GM10266 (cell line): ENCODE measurements around the gene PRKCH.
A peak's percentile ranks its signal among the peaks of the same experiment; 100 is the strongest.

Experiments
- DNase-seq: peaks from one replicate; pipeline ENCODE4 v3.0.0; 2012; ENCODE audit errors: extremely low spot score
- CTCF ChIP-seq: IDR thresholded peaks from 2 replicates; pipeline ENCODE4 v1.5.1; 2012; ENCODE audit warnings: mild to moderate bottlenecking, low read depth; ENCODE audit not compliant: control insufficient read depth, insufficient read depth; ENCODE audit errors: missing control alignments

The PRKCH gene

GRCh38 chr14:61288720-61289119 lies 32.7 kb upstream of the PRKCH start:
- TF ChIP-seq CTCF: no peak
- DNase-seq: no peak

- DNase-seq: no peak
- TF ChIP-seq CTCF: no peak
Observed at GRCh38 chr14:61290701-61291100, 30.7 kb upstream of the PRKCH start.

- no peak for TF ChIP-seq CTCF
Observed at GRCh38 chr14:61296151-61296550, 25.2 kb upstream of the PRKCH start.

GRCh38 chr14:61296719-61297502 lies 24.5 kb upstream of the PRKCH start:
- TF ChIP-seq CTCF: peak; percentile 57
- DNase-seq: peak; percentile 48

More at GRCh38 chr14:61296151-61296550, 25.2 kb upstream of the PRKCH start:
- no peak for DNase-seq

GRCh38 chr14:61297581-61297980 lies 23.8 kb upstream of the PRKCH start:
- no peak for DNase-seq
- no peak for TF ChIP-seq CTCF

GRCh38 chr14:61298824-61299223 lies 22.6 kb upstream of the PRKCH start:
- no peak for DNase-seq
- no peak for TF ChIP-seq CTCF

GRCh38 chr14:61300209-61300608 lies 21.2 kb upstream of the PRKCH start:
- no peak for TF ChIP-seq CTCF
- DNase-seq: no peak
